DMS53 treated with DMSO at 0.1 percent for 48 hours (cell line): ENCODE data around the gene FHAD1.

Experiments
- DNase-seq: peaks from one replicate; lab custom pipeline; 2025; ENCODE audit not compliant: unreplicated experiment; lab: John Stamatoyannopoulos, UW

Gene FHAD1

GRCh38 chr1:15246960-15247614 lies at the start of gene FHAD1:
Gene FHAD1 (plus strand): TSS chr1:15247223. CDS start chr1:15251785, 4,562 bp downstream.
- peak; percentile 58 for DNase-seq

DNA sequence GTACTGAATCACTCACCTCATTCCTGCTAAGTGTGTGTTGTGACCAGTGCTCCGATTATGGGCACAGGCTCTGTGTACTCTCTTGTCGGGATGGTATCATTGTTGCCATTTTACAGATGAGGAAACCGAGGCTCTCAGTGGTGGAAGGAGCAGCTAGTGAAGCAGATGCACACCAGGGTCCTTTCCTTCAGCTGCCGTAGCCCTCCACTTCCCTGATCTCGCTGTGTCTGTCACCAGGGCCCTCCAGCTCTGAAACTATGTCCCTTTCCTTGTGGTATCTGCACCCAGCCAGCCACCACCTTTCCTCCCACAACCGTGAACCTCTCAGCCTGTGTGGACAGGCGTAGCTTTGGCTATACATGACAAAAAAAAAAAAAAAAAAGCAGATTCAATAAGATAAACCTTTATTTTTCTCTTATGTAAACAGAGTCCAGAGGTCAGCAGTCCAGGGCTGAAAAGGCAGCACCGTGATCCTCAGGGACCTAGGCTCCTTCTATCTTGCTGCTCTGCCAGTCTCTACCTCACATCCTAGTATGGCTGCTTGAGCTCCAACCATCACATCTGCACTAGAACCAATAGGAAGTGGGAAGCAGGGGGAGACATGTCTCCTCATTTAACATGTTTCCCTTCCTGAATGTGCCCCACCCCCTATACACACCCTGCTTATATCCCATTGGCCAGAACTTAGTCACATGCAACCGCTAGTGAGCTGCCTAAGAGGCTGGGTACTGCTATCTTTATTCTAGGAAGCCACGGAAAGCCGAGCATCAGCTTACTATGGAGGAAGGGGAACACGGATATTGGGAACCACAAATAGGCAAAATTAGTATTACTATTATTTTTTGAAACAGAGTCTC lies 49.2 kb upstream of the FHAD1 start:
- DNase-seq, result no peak

GRCh38 chr1:15198684-15199083 lies 48.3 kb upstream of the FHAD1 start:
- no peak for DNase-seq

GRCh38 chr1:15201221-15201620 lies 45.8 kb upstream of the FHAD1 start:
- DNase-seq, result no peak

GRCh38 chr1:15201849-15202551 lies 45.0 kb upstream of the FHAD1 start:
- DNase-seq, result no peak

GRCh38 chr1:15204931-15205330 lies 42.1 kb upstream of the FHAD1 start:
- DNase-seq, result no peak

DNA sequence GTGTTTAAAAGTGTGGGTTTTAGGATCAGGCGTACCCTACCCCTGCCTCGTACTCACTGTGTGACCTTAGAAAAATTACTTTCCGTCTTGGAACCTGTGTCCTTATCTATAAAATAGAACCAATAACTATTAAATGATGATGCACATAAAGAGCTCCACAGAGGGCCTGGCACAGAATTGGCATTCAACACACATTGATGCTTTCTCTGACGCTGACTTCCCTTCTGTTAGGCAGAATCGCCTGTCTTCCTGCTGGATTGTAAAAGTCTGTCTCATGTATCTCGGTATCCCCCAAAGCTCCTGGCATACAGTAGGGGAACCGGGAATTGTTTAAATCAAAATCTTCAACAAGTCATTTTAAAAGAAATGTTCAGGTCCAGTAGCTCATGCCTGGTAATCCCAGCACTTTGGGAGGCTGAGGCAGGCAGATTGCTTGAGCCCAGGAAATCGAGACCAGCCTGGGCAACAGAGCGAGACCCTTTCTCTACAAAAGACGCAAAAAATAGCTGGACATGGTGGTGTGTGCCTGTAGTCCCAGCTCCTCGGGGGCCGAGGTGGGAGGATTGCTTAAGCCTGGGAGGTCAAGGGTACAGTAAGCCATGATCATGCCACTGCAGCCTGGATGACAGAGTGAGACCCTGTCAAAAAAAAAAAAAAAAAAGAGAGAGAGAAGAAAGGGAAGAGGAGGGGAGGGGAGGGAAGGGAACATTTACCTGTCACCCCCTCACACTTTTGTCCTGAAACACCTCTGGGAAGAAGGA lies 41.3 kb upstream of the FHAD1 start:
- no peak for DNase-seq

GRCh38 chr1:15206418-15207030 lies 40.5 kb upstream of the FHAD1 start:
- no peak for DNase-seq

DNA sequence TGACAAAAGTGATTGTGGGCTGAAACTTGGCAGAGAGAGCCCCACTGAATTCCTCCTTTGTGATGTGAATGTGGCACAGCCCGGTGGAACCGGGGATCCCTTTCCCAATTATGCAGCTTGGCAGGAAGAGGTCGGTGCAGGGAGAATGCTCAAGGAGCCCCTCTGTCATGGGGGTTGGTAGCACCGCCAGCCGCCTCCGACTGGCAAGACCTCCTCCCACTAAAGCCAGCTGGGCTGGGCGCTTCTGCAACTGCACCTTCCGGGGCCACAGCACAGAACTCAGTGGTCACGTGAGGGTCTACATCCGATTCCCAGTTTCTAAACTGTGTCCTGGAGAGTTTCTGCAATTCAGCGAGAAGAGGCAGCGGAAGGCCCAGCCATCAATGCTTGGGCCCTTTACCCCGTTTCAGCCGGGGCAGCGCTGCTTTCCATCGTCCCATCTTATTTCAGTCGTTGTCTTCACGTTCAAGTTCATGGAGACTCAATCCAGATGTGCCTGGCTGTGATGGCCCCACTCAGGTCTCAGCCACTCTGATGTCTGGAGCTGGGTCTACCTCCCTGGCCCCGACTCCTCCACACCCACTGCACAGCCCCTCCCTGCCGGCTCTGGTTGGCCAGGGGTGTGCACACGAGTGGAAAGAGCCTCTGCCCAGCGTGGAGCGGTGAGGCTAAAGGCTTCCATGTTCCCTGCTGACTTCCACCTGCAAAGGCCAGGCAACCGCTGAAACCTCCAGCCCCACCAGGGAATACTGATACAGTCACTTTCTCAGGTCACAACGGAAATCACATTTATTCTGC lies 39.8 kb upstream of the FHAD1 start:
- no peak for DNase-seq

- no peak for DNase-seq
Observed at GRCh38 chr1:15207829-15208429, 39.1 kb upstream of the FHAD1 start.

- DNase-seq, result no peak
Observed at GRCh38 chr1:15210651-15211375, 36.2 kb upstream of the FHAD1 start.

GRCh38 chr1:15211424-15211823 lies 35.6 kb upstream of the FHAD1 start:
- no peak for DNase-seq

- no peak for DNase-seq
Observed at GRCh38 chr1:15212216-15212953, 34.6 kb upstream of the FHAD1 start.

DNA sequence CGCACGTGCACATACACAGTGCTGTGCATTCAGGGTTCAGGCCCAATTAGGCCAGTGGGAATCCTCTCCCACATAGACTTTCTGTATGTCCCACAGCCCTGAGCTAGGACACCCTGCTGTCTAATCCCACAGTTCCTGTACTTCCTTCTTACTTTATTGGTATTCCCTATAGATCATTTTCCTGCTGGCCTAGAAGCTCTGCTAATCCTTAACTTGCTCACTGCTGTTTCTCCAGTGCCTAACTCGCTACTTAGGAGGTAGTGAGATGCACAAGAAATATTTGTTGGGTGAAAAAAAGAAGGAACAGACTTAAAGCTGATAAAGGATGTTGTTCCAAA lies 34.1 kb upstream of the FHAD1 start:
- DNase-seq, result no peak

DNA sequence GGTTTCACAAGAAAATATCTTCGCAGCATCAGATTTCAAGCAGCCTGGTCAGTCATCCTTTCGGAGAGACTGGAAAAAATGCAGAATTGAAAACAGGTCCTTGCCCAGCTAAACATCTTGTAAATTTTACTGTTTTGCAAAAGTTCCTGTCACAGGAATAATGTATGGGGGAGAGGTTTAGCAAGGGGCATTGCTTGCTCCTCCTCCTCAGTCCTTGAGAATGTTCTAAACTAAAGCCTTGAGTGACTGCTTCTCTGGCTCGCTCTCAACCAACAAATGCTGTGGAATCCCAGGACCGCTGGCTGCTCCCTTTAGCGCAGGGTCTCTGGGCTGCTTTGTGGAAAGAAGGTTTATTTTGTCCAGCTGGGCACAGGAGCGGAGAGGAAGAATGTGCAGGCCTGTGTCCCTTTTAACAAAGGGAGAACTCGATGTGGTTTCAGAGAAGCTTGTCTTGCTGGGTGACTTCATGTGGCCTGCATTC lies 33.6 kb upstream of the FHAD1 start:
- no peak for DNase-seq

GRCh38 chr1:15214527-15214926 lies 32.5 kb upstream of the FHAD1 start:
- no peak for DNase-seq

DNA sequence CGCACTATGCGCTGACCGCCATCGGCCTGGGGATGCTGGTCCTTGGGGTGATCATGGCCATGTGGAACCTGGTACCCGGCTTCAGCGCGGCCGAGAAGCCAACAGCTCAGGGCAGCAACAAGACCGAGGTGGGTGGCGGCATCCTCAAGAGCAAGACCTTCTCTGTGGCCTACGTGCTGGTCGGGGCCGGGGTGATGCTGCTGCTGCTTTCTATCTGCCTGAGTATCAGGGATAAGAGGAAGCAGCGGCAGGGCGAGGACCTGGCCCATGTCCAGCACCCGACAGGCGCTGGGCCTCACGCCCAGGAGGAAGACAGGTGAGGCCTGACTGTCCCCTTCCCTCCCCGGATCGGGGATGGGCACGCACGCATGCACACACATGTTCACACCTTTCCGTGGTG lies 31.9 kb upstream of the FHAD1 start:
- no peak for DNase-seq

DNA sequence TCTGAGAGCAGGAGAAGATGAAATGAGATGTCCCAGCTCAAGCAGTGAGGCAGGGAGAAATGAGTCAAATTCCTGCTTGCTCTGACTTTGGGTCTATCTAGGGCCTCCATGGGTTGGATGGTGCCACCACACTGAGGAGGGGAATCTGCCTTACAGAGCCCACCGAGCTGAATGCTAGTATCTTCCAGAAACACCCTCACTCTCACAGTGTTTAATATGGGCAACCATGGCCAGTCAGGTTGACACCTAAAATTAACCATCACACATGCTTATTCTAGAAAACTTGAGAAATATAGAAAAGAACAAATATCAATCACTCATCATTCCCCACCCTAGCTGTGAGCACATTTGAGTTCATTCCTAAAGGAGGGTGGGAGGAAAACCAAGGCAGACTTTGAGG lies 29.4 kb upstream of the FHAD1 start:
- no peak for DNase-seq
